ENCODE data around the gene MPRIP.

GRCh38 chr17:17109256-17109655, 67.0 kb downstream of the MPRIP start:
- TF ChIP-seq POLR2A (IDR thresholded peaks at IDR 0.05; ENCODE audit: low read depth, low read length): no peak
- no peak for TF ChIP-seq TAF1 (IDR thresholded peaks at IDR 0.05; ENCODE audit: low read depth, low read length)
- no peak for TF ChIP-seq POLR2AphosphoS5 (IDR thresholded peaks at IDR 0.05; ENCODE audit: low read depth, low read length)
- TF ChIP-seq PAX5 (IDR thresholded peaks at IDR 0.05; ENCODE audit: insufficient read depth, low read length, severe bottlenecking): no peak
- no peak for TF ChIP-seq POU2F2 (IDR thresholded peaks at IDR 0.05; ENCODE audit: low read depth, low read length)
